SK-MEL-5 (cell line): ENCODE results near the gene PCID2. TPM values are rescaled to one million over a fixed set of nuclear protein-coding genes. Genes with fewer than 3 reads are reported as not detected.

ENCODE experiments used
- DNase-seq: peaks from one replicate; pipeline ENCODE4 v3.0.0-alpha.2; 2016; ENCODE audit warnings: low read depth, low spot score
- in situ Hi-C: cut with HindIII; loops from 2 replicates; pipeline ENCODE4 v1.10.0; 2016; ENCODE audit warnings: low sequenced_read_pairs, high pct_unique_total_duplicates, low pct_unique_long_range_greater_than_20kb
- total RNA-seq: library from RNA; depleted of rRNA; stranded (reverse); fragments of >200 nt; shearing (Covaris generic); gene quantifications from 2 replicates; pipeline ENCODE4 v1.2.3, GENCODE V29; 2014

The PCID2 gene
- total RNA-seq, 1 experiment from 2014 or later = 93.4 TPM

DNA sequence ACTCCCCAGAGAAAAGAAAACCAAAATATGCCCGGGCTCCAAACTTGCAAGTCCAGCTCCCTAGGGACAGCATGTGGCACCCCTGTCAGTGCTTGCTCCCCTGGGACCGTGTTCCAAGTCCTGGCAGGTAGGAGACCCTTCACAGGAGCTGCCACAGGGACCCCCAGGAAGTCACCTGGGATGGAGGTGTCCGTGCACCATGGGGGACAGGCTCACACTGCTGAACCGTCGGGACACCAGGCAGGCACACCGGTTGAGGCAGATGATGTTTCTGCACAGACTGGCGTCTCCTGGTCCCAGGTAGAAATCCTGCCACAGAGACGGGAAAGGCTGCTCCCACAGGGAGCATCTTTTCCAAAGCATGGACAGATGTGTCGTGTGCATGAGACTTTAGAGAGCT, 61.7 kb downstream of the PCID2 start:
- in situ Hi-C loops = no loop called here
- DNase-seq = no peak

DNA sequence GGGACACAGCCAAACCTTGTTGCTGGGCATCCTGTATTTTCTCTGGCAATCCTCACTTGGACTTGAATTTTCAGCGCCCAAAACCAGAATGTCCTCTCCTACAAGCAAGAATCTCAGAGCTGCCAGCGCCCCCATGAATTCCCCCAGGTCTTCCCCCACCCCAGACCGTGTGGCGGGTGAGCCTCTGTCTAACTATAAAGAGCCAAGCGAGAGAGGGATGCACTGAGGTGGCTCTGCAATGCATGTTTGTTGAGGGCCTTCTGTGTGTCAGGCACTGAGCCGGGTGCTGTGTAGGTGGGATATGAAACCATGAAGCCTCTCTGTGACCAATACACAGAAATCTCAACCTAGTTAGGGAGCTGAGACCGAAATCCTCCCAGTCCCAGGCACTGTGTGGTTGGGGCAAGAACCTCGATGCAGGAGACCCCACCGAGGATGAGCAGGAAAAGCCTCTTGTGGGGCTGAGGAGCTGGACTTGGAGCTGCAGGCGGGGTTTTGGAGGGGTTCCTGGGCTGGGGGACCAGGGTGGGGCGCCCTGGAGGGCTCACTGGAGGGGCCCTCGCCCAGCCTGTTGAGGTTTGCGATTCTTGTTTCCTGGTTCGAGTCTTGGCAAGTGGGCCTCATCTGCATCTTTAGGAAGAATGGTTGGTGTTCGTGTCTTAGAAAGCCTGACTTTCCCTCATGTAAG, 62.4 kb downstream of the PCID2 start:
- no peak for DNase-seq
- in situ Hi-C loops = no loop called here

DNA sequence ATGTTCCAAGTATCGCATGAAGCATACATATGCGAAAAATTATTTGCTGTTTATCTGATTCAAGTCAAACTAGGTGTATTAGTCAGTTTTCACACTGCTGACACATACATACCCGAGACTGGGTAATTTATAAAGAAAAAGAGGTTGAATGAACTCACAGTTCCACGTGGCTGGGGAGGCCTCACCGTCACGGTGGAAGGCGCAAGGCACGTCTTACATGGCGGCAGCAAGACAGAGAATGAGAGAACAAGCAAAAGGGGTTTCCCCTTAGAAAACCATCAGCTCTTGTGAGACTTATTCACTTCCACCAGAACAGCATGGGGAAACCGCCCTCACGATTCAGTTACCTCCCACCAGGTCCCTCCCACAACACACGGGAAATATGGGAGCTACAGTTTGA, 63.0 kb downstream of the PCID2 start:
- no peak for DNase-seq
- in situ Hi-C loops = no loop called here

GRCh38 chr13:113144255-113144629, 64.2 kb downstream of the PCID2 start:
- DNase-seq = no peak
- in situ Hi-C loops = no loop called here

GRCh38 chr13:113143466-113144254, 64.8 kb downstream of the PCID2 start:
- no peak for DNase-seq
- in situ Hi-C loops = no loop called here

DNA sequence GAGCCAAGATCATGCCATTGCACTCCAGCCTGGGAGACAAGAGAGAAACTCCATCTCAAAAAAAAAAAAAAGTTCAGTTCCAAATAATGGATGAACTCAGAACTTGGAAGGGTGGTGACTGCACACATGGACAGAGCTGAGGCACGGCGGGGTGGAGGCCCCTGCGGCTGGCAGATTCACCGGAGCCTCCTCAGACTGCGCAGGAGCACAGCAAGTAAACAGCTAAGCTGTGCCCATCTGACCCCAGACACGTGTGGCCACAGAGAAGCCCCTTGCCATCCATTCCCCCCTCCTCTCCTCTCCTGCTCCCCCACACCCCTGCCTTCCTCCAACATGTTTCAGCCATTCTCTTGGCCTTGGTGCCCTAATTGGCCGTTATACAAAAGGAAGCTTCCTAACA, 65.6 kb downstream of the PCID2 start:
- DNase-seq = no peak
- in situ Hi-C loops = no loop called here

DNA sequence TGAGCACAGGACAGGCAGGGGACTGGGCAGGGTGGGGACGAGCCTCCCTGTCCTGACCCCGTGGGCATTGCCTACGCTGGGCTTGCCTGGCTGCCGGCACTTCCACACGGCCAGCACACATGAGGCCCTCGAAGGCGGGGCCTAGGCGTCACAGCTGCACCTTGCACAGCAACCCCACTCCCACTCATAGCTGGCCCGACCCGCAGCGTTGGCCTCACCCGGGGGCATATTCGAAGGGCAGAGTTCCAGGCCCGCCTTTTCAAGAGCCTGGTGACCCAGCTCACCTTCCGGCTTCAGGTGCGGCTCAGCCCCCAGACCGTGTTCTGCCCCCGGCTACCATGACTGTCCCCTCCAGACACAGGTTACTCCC, 66.9 kb downstream of the PCID2 start:
- in situ Hi-C loops = no loop called here
- DNase-seq = no peak

- DNase-seq = no peak
- in situ Hi-C loops = no loop called here
These were observed 67.5 kb downstream of the PCID2 start for GRCh38 chr13:113140677-113141600.

GRCh38 chr13:113139577-113139976, 68.9 kb downstream of the PCID2 start:
- DNase-seq = no peak
- in situ Hi-C loops = no loop called here

- no peak for DNase-seq
- in situ Hi-C loops = no loop called here
These were observed 69.5 kb downstream of the PCID2 start for GRCh38 chr13:113138792-113139551.

DNA sequence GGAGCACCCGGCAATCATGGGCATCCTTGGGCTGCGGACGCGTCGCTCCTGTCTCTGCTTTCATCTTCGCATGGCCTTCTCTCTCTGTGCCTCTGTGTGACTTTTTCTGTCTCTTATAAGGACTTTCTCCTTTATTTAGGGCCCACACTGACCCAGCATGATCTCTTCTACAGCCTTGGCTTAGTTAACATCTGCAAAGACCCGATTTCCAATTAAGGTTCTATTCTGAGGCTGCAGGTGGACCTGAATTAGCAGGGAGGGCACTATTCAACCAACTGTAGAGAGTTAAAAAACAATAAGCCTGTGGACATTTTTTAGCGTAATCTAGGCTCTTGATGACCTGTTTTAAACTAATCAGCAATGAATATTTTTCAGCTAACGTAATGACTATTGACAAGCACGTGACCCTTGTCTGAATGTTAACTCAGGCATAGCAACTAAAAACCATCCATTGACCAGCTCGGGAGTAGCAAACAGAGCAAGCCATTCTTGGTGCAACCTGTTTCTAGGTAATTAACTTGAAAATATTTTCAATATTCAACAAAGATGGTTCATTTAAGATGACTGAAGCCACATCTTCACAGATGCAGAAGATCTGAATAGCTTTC, 70.7 kb downstream of the PCID2 start:
- in situ Hi-C loops = no loop called here
- no peak for DNase-seq

GRCh38 chr13:113135281-113135760, 73.1 kb downstream of the PCID2 start:
- in situ Hi-C loops = no loop called here
- no peak for DNase-seq

DNA sequence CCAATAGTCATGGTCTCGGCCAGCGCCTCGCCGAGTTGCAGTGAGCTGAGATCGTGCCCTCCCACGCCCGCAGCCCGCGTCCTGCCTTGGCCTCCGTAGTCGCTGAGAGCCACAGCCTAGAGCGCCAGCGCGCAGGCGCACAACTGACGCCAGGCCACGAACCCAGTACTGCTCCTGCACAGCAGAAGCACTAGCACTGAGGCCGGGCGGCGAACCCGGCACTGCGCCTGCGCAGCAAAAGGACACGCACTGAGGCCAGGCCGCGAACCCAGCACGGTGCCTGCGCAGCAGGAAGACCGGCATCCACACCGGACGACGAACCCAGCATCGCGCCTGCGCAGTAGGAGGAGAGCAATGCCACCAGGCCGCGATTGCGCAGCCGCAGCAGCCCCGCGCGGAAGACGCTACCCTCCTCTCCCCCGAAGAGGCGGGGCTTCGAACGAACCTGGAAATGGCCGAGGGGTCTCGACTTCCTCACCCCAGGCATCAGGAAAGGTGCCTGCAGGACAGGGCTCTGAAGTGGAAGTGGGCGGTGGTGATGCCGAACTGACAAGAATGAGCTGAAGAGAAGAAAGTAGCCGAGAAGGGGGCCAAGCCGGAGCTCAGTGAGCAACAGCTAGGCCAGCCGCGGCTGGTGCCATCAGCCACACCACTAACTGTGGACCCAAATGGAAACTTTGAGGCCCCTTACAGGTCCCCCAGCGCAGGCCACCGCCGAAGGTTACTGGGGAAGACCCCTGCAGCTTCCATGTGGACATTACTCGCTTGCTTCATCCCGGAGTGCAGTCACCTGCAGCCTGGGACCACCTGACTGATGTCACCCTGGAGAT, 78.3 kb downstream of the PCID2 start:
- in situ Hi-C loops = no loop called here
- no peak for DNase-seq

DNA sequence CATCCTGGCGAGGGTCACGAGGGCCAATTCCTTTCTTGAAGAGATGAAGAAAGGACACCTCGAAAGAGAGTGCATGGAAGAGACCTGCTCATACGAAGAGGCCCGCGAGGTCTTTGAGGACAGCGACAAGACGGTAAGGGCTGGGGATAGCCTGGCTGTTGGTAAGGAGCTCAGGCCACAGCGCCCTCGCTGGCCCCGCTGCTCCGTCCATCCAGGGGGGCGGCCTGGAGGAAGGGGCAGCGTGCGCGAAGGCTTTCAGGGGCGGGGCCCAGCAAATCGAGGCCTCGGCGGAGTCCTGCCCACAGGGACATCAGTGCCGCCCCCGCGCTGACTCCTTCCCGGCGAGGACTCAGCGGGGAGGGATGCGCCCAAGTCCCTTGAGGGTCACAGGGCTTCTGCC, 79.0 kb downstream of the PCID2 start:
- in situ Hi-C loops = no loop called here
- no peak for DNase-seq
